Neural progenitor cell (in vitro differentiated cells): ENCODE data around the gene SLC4A11. TPM values are rescaled to one million over a fixed set of nuclear protein-coding genes. Genes with fewer than 3 reads are reported as not detected.

Experiments
- DNase-seq: peaks from one replicate; pipeline ENCODE4 v3.0.0-alpha.2; 2016; ENCODE audit warnings: low spot score
- H2AFZ ChIP-seq: fragments of 200-600 bp; sonication (generic); replicated peaks from 2 replicates; pipeline ENCODE4 v1.6.1; 2016; ENCODE audit warnings: antibody characterized with exemption
- H3F3A ChIP-seq: fragments of 200-600 bp; sonication (generic); 2 replicates; pipeline ENCODE4 v1.6.1; 2016; ENCODE audit warnings: antibody characterized with exemption, low read depth
- H3K27ac ChIP-seq: fragments of 200-600 bp; sonication (generic); 2 replicates; pipeline ENCODE4 v1.5.1; 2016; ENCODE audit warnings: mild to moderate bottlenecking
- H3K27me3 ChIP-seq: fragments of 200-600 bp; sonication (generic); 2 replicates; pipeline ENCODE4 v1.6.1; 2016; ENCODE audit warnings: mild to moderate bottlenecking, moderate library complexity
- H3K36me3 ChIP-seq: fragments of 200-600 bp; sonication (generic); 2 replicates; pipeline ENCODE4 v1.5.1; 2016
- H3K4me1 ChIP-seq: fragments of 200-600 bp; sonication (generic); 2 replicates; pipeline ENCODE4 v1.6.1; 2016; ENCODE audit warnings: mixed run types
- H3K4me2 ChIP-seq: fragments of 200-600 bp; sonication (generic); 2 replicates; pipeline ENCODE4 v1.6.1; 2016
- H3K4me3 ChIP-seq: fragments of 200-600 bp; sonication (generic); 2 replicates; pipeline ENCODE4 v1.5.1; 2016
- H3K79me2 ChIP-seq: fragments of 200-600 bp; sonication (generic); 2 replicates; pipeline ENCODE4 v1.6.1; 2016; ENCODE audit warnings: low read depth
- H3K9ac ChIP-seq: fragments of 200-600 bp; sonication (generic); 2 replicates; pipeline ENCODE4 v1.6.1; 2016
- H3K9me3 ChIP-seq: fragments of 200-600 bp; sonication (generic); 2 replicates; pipeline ENCODE4 v1.5.1; 2016; ENCODE audit warnings: low read depth
- H4K20me1 ChIP-seq: fragments of 200-600 bp; sonication (generic); 2 replicates; pipeline ENCODE4 v1.6.1; 2016; ENCODE audit warnings: low read depth
- H3K27ac Mint-ChIP-seq: 3 replicates; pipeline ENCODE4 v1.8.0; 2021; ENCODE audit warnings: mixed read lengths
- H3K27me3 Mint-ChIP-seq: 2 replicates; pipeline ENCODE4 v1.8.0; 2022; ENCODE audit warnings: low read depth, mild to moderate bottlenecking, inconsistent platforms, moderate library complexity, mixed read lengths; ENCODE audit not compliant: insufficient read depth
- H3K36me3 Mint-ChIP-seq: 3 replicates; pipeline ENCODE4 v1.8.0; 2021; ENCODE audit warnings: mixed read lengths
- H3K4me1 Mint-ChIP-seq: 3 replicates; pipeline ENCODE4 v1.8.0; 2021; ENCODE audit warnings: mixed read lengths
- H3K4me3 Mint-ChIP-seq: 3 replicates; pipeline ENCODE4 v1.8.0; 2021; ENCODE audit warnings: mild to moderate bottlenecking, moderate library complexity, mixed read lengths
- H3K9me3 Mint-ChIP-seq: 3 replicates; pipeline ENCODE4 v1.8.0; 2020; ENCODE audit warnings: mixed read lengths
- CTCF ChIP-seq: fragments of 200-600 bp; sonication (generic); IDR thresholded peaks from 2 replicates; pipeline ENCODE4 v1.5.1; 2017; ENCODE audit warnings: antibody characterized with exemption, mild to moderate bottlenecking
- EZH2 ChIP-seq: fragments of 200-600 bp; sonication (generic); IDR thresholded peaks from 2 replicates; pipeline ENCODE4 v1.6.1; 2017; ENCODE audit warnings: antibody characterized with exemption, mild to moderate bottlenecking, moderate library complexity
- EZH2phosphoT487 ChIP-seq: fragments of 200-600 bp; sonication (generic); IDR thresholded peaks from 2 replicates; pipeline ENCODE4 v1.6.1; 2017; ENCODE audit warnings: antibody characterized with exemption
- total RNA-seq: library from RNA; depleted of rRNA; stranded (reverse); fragments of >200 nt; gene quantifications from 2 replicates; pipeline ENCODE4 v1.2.3, GENCODE V29; 2015; ENCODE audit warnings: low replicate concordance

Gene SLC4A11
- total RNA-seq, 1 donor from 2014 or later, result 0.95 TPM

DNA sequence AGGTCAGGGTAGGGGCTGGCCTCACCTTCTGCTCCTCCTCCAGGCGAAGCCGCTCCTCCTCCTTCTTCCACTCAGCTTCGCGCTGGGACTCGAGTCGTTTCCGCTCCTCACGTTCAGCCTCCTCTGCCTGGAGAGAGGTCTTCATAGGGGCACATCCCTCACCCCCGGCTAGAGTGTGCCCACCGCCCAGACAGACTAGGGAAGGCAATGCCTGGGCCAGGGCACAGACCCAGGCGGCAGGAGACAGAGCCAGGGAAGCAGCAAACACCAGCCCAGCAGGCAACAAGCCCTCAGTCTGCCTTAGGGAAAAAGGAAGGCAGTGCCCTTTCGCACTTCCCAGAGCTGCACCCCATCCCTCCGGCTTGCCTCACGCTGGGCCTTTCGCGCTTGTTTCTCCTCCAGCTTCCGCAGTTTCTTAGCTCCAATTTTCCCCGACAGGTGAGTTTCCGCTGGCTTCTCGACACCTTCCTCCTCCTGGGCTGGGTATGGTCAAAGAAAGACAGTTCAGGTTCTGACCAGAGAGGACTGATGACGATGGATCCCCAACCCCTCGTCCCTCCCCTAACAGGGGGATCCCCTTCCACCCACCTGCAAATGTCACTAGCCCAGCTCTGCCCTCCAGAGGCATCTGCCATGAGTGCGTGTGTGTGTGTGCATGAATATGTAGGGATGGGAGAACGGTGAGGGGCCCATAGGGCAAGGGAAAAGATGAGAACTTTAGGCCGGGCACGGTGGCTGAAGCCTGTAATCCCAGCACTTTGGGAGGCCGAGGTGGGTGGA is 38.8 kb downstream of the SLC4A11 start:
- Histone ChIP-seq H2AFZ (no peak overlapping the region), H3K4me2 (no peak overlapping the region), H3K9me3 (no peaks in the 10 kb centered on the region), H3K9ac (no peak overlapping the region), H3K27ac (no peak overlapping the region), H3K27me3 (no peaks in the 10 kb centered on the region), H3K36me3 (no peaks in the 10 kb centered on the region), H4K20me1 (peaks cover 11% of the 10 kb centered on the region), H3K79me2 (peaks cover 21% of the 10 kb centered on the region), H3F3A (peaks cover 9% of the 10 kb centered on the region), H3K4me1 (peaks cover 7% of the 10 kb centered on the region), H3K4me3 (no peak overlapping the region)
- peaks cover 7% of the 10 kb centered on the region for H3K27me3 Mint-ChIP-seq
- peaks cover 29% of the 10 kb centered on the region for H3K36me3 Mint-ChIP-seq
- DNase-seq, result no peak
- no peak overlapping the region for H3K4me3 Mint-ChIP-seq
- H3K4me1 Mint-ChIP-seq, result peaks cover 8% of the 10 kb centered on the region
- no peaks in the 10 kb centered on the region for H3K9me3 Mint-ChIP-seq
- TF ChIP-seq EZH2 (no peak), EZH2phosphoT487 (no peak), CTCF (no peak)
- H3K27ac Mint-ChIP-seq, result no peak overlapping the region

- Histone ChIP-seq H3K9ac (no peak overlapping the region), H2AFZ (no peak overlapping the region), H3K4me1 (peaks cover 7% of the 10 kb centered on the region), H3K27ac (no peak overlapping the region), H3K4me3 (no peak overlapping the region), H3K36me3 (no peaks in the 10 kb centered on the region), H3F3A (no peaks in the 10 kb centered on the region), H4K20me1 (peaks cover 11% of the 10 kb centered on the region), H3K9me3 (no peaks in the 10 kb centered on the region), H3K27me3 (no peaks in the 10 kb centered on the region), H3K4me2 (no peak overlapping the region), H3K79me2 (peaks cover 20% of the 10 kb centered on the region)
- TF ChIP-seq EZH2phosphoT487 (no peak), EZH2 (no peak), CTCF (no peak)
- DNase-seq, result no peak
- H3K4me1 Mint-ChIP-seq, result peaks cover 6% of the 10 kb centered on the region
- H3K36me3 Mint-ChIP-seq, result peaks cover 32% of the 10 kb centered on the region
- H3K9me3 Mint-ChIP-seq, result no peaks in the 10 kb centered on the region
- H3K27ac Mint-ChIP-seq, result no peak overlapping the region
- H3K27me3 Mint-ChIP-seq, result peaks cover 3% of the 10 kb centered on the region
- no peak overlapping the region for H3K4me3 Mint-ChIP-seq
Observed at GRCh38 chr20:3199206-3199605, 39.8 kb downstream of the SLC4A11 start.

DNA sequence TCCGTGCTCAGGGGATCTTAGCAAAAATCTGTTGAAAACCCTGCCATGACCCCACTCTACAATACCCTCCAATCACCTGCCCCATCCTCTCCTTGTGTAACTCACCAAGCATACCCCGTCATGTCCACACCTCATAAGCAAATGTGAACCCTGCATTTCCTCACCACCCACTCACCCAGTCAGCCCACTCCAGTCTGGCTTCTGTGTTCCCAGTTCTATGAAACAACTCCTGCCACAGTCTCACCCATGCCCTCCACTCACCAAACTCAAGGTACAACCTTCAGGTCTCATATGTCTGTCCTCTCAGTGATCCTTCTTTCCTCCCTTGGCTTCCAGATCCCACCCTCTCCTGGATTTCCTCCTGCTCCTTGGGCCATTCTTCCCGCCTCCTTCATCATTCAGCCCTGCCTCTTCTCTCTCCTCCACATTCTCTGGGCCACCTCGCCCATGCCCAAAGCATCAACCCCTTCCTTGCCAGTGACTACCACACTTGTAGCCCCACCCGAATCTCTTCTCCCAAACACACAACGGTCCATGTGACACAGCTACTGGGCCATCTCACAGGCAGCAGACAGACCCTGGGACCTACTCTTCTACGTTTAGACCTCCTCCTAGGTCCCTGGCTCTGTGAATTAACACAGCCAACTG is 43.3 kb downstream of the SLC4A11 start:
- no peaks in the 10 kb centered on the region for H3K4me1 Mint-ChIP-seq
- Histone ChIP-seq H4K20me1 (no peaks in the 10 kb centered on the region), H3K27ac (no peak overlapping the region), H3K4me2 (no peak overlapping the region), H3K4me1 (no peaks in the 10 kb centered on the region), H2AFZ (no peak overlapping the region), H3K4me3 (no peak overlapping the region), H3K9me3 (no peaks in the 10 kb centered on the region), H3K9ac (no peak overlapping the region), H3F3A (no peaks in the 10 kb centered on the region), H3K36me3 (no peaks in the 10 kb centered on the region), H3K79me2 (no peaks in the 10 kb centered on the region), H3K27me3 (no peaks in the 10 kb centered on the region)
- peaks cover 49% of the 10 kb centered on the region for H3K36me3 Mint-ChIP-seq
- peaks cover 5% of the 10 kb centered on the region for H3K27me3 Mint-ChIP-seq
- no peak for DNase-seq
- no peak for TF ChIP-seq EZH2
- TF ChIP-seq EZH2phosphoT487, result no peak
- TF ChIP-seq CTCF, result no peak
- H3K27ac Mint-ChIP-seq, result peak overlapping the region; percentile 55
- no peaks in the 10 kb centered on the region for H3K9me3 Mint-ChIP-seq
- peak overlapping the region; percentile 11 for H3K4me3 Mint-ChIP-seq
